ENCODE data around the gene CKAP2L.

GRCh38 chr2:112755444-112755843, 9.0 kb downstream of the CKAP2L start:
- TF ChIP-seq CTCF (IDR thresholded peaks at IDR 0.05; ENCODE audit: poor library complexity, severe bottlenecking): no peak
- no peak for TF ChIP-seq POLR2AphosphoS5 (IDR thresholded peaks at IDR 0.05)
- no peak for TF ChIP-seq EZH2 (IDR thresholded peaks at IDR 0.05; ENCODE audit: borderline replicate concordance, insufficient read depth, low read length, poor library complexity, severe bottlenecking)
- no peak for TF ChIP-seq MXI1 (conservative IDR thresholded peaks at IDR 0.05; ENCODE audit: poor library complexity, severe bottlenecking)
- no peak for TF ChIP-seq EP300 (conservative IDR thresholded peaks at IDR 0.05; ENCODE audit: poor library complexity, severe bottlenecking)
- no peak for TF ChIP-seq SMC3 (conservative IDR thresholded peaks at IDR 0.05; ENCODE audit: poor library complexity)
- no peak for TF ChIP-seq TAF1 (IDR thresholded peaks at IDR 0.05; ENCODE audit: low read depth)
- no peak for TF ChIP-seq REST (IDR thresholded peaks at IDR 0.05; ENCODE audit: borderline replicate concordance)
